Measurements from ENCODE around the gene MLST8.
A peak's percentile ranks its signal among the peaks of the same experiment; 100 is the strongest.

MLST8 gene

DNA sequence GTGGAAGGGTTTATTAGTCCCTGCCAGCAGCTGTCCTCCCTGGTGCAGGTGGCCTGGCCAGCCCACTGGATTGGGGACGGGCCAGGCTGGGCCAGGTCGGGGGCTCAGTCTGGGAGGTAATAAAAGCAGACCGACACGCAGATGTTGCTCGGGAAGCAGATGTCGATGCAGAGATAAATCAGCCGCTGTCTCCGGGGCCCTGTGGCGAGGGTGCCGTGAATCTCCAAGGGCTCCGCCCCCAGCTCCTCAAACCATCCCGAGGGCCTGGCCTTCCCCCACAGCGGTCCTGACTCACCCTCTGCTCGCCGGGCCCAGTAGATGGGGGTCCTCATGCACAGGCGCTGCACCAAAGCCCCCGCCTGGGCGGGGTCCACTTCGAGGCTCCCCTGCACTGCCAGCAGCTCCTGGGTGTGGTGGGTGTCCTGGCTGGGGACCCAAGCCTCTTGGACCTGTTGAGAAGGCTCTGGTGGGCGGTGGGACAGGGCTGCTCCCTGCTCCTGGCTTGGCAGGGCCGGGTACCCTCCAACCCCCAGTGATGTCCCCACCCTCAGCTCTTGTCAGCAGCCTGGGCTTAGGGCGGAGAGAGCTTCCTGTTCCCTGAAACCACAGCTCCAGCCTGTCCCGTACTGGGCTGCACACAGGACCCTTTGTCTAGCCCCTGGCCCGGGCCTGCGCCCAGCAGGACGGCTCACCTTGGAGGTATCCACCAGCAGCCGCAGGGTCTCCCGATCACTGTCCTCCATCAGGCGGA, 4.2 kb downstream of the MLST8 start:
- no peak for DNase-seq

DNA sequence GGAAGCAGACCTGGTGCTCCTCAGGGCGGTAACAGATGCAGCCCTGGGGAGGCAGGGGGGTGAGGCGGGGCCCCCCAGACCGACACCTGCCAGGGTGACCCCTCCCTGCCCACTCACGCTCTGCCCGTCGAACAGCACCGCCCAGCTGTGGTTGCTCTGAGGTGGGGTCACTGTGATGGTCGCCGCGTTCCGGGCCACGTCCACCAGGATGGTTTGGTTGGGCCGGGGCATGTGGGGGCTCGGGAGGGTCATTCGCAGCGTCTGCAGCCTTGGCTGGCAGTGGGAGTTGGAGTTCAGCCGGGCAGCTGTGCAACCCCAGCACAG, 4.7 kb downstream of the MLST8 start:
- DNase-seq = no peak

DNA sequence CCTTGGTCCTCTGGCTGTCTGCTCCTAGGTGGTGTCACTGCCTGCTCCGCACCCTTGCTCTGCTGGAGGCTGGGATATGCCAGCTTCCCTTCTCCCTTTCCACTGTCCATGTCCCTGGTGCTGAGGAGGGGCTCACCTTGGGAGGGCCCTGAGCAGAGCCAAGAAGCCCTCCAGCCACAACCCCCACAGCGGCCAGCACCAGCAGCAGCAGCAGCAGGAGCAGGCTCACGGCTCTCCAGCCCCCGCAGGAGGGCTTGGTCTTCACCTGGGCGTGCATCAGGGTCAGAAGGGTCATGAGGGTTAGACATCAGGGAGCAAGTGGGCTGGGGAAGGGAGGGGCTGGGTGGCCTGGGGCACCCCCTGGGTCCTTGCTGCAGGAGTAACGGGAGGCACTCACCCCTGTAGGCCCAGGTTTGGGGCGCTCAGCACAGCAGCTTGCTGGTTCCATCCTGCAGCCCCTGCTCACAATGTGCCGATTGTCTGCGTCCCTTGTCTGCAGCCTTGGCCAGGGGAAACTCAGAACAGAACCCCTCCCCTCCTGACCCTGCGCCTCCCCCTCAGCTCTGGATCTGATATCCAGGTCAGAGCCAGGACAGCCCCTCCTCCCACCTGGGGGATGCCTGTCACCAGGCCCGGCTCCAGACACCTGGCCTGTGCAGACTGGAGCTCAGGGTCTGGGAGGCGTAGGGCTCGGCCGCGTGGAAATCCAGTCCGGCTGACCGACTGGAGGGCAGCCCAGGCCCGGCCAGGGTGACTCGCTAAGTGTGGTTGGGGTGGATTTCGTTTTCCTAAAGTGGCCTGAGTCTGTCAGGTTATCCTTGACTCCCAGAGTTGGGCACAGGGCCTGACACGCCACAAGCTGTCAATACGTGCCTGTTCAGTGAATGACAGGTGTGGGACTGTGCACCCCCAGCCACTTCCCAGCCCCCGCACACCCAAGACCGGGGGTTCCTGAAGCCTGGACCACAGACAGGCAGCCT, 5.4 kb downstream of the MLST8 start, which contains the start of gene BRICD5:
TSS of gene BRICD5 (minus strand) at position 478 of the 980 bp plus-strand sequence. CDS start at position 448, 30 bp downstream.
- no peak for DNase-seq

DNA sequence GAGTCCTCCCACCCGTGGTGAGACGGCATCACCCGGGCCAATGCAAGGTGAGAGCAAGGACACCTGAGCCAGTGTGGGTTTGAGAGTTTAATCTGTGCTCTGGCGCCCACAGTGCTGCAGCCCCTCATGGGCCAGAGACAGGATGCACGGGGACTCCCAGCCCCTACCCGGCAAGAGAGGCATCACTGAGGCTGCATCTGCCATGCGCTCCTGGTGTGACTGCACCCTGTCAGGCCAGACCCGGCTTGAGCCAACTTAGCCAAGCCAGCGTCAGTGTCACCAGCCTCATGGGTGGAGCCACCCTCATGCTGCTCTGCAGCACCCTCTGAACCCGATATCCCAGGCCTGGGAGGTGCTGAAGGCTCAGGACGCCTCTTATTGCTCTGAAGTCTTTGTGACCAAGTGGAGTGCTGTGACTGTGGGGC, 6.7 kb downstream of the MLST8 start:
- DNase-seq = no peak

DNA sequence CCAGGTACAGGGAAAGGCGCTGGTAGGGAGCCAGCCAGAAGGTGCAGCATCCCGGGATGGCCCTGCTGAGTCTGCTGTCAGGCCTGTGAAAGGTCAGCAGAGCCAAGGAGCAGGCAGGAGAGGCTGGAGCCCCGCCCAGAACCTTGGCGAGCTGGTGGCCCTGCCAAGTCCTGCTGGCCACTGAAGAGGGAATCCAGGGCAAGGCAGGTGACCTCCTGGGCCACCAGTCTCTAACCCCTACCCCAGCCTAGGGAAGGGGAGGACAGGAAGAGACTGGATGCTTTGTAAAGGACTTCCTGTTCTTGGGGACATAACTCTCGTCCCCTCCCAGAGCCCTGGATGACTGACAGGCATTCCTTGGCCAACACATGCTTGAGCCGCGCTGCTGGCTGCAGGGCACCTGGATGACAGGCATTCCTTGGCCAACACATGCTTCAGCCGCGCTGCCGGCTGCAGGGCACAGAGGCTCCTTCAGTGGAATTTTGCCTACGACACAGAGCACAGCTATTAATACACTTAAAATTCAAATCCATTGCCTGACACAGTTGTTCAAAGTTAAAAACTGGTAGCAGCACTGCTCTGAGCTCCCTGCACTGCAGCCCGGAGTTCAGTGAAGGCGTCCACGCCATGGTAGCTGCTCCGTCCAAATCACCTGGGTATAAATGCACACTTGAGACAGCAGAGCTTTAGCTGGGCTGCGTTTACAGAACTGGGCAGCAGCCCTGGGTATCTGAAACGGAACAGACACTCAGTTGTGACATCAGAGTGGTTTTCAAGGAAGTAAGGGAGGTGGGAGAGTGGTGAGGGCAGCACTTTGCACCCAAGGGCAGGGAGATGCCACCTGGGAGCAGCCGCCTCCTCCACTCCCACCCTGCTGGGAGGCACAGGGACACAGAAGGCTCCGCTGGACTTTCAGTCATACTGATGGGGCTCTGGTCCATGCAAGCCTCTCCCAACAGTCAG, 7.4 kb downstream of the MLST8 start:
- DNase-seq = no peak

DNA sequence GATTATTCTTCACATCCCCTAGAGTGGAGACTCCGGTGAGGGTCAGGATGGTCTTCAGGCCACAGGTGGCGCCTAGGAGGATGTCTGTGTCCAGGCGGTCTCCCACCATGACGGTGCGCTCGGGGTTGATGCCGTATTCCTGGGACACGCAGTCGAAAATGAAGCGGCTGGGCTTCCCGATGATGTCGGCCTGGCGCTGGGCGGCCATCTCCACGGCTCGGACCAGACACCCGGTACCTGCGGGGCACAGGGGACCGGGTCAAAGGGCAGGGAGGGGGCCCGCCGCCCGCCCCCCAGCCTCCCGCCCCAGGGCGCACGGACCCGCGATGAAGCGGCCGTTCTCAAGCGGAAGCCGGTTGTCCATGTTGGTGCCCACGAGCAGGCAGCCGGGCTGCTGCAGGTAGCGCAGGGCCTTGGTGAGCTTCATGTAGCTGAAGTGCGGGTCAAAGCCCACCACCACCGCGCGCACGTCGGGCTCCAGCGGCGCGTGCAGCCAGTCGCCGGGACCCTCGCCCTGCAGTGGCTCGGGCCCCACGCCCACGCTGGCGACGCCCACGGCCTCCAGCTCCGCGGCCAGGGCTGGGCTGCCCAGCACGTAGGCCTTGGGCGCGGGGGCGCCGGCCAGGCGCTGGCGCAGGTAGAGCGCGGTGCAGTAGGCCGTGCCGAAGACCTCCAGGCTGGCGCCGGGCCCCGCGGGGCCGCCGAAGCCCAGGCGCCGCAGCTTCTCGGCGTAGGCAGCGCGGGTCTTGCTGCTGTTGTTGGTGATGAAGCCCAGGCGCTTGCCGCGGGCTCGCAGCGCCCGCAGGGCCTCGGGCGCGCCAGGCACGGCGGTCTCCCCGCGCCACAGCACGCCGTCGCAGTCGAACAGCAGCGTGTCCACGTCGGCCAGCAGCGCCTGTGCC, 8.8 kb downstream of the MLST8 start:
- no peak for DNase-seq

DNA sequence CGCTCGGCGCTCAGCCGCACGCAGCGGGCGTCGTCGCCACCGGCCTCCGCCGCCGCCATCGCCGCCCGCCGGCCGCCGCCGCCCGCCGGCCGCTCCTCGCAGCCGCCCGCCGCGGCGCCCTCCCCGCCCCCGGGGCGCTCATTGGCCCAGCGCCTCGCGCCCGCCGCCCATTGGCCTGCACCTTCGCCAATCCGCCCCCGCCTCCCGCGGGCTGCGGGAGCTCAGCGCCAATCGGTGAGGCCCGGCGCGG, 9.4 kb downstream of the MLST8 start, which contains the start of gene PGP:
TSS of gene PGP (minus strand) at position 122 of the 250 bp plus-strand sequence. CDS start at position 59, 63 bp downstream.
- DNase-seq = no peak

DNA sequence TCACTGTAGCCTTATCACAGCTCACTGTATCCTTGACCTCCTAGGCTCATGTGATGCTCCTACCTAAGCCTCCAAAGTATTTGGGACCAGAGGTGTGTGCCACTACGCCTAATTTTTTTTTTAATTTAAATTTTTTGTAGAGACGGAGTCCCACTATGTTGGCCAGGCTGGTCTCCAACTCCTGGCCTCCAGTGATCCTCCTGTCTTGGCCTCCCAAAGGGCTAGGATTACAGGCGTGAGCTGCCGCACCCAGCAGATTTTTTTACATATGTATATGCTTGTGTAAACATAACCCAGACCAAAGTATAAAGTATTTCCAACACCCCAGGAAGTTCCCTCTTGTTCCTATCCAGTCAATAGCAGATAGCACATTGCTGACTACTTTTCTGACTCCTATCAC, 11.1 kb downstream of the MLST8 start:
- no peak for DNase-seq

DNA sequence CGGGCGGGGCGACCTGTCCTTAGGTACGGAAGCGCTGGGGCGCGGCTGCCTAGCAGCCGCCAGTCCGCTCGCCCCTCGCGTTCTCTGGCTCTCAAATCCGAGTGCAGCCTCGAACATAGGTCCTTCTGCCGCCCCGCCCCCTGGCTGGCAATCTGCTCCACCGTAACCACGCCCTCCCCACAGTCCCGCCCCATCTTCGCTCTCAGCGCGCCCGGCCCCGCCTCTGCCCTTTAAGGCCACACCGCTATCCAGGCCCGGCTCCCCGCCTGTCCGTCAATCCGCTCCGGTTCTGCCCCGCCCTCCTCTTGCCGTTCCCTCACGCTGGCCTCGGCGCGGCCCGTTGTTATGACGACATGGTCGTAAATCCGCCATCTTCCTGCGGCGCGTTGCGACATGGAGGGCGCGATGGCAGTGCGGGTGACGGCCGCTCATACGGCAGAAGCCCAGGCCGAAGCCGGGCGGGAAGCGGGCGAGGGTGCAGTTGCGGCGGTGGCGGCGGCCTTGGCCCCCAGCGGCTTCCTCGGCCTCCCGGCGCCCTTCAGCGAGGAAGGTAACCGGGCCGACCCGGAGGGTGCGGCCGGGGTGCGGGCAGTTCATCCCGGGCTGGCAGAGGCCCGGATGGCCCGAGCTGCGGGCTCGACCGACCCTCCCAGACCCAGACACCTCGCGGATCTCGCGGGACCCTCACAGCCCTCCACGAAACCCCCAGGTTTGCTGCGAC, 18.1 kb downstream of the MLST8 start, which contains the start of gene E4F1:
TSS of gene E4F1 (plus strand) at position 371 of the 721 bp plus-strand sequence. CDS start at position 394, 23 bp downstream.
- peak; percentile 97 for DNase-seq

DNA sequence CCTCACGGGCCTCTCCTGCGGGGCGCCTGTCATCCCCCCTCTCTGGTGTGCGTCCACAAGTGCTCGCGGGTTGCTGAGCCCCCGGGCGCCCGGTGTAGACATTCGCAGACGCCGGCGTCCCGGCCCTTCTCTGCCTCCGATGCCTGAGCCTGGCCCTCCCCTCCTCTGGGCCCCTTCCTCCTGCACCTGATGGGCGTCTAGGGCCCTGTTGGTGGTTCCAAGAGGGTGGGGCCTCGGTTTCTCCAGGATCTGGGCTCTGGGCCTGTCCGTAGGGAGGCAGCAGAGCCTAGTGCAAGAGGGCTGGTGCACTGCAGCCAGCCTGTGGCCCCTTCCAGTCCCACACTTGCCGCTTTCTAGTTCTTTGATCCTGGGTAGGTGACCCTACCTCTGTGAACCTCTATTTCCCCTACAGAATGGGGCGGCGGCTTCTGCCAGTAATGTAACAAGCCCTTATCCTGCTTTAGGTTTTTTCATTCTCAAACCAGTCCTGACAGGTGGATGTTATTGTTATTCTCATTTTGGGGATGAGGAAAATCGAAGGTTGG, 18.8 kb downstream of the MLST8 start:
- no peak for DNase-seq

DNA sequence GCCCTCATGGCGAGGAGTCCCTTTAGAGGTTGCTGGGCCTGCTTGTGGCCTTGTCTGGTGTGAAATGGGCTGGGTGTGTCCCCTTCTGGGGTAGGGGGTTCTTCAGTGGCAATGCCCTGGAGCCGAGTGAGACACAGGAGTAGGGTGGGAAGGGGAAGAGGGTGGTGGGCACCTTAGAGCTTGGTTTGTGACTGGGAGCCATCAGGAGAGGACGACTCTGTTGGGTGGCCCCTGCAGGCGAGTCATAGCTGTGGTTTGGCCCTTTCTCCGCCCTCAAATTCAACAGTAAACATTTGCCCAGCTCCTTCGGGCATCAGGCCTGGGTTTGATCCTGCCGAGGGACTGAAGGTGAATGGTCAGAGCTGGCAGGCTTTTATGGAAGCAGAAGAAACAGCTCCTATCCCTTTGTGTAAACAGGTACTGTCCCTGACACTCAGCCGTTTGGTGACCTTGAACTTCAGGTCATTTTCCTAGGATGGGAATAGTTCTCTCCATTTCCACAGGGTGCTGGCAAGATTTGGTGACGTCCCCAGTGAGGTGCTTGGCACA, 21.1 kb downstream of the MLST8 start:
- DNase-seq = no peak

DNA sequence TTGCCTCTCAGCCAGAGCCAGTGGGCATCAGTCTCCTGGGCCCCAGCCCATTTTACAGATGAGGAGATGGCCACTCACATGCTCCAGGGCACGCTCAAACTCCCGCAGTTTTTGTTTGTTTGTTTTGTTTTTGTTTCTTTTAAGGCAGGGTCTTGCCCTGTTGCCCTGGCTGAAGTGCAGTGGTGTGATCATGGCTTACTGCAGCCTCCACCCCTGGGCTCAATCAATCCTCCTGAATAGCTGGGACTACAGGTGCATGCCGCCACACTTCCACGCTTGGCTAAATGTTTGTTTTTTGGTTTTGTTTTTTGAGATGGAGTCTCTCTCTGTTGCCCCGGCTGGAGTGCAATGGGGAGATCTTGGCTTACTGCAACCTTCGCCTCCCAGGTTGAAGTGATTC, 21.7 kb downstream of the MLST8 start:
- DNase-seq = no peak

DNA sequence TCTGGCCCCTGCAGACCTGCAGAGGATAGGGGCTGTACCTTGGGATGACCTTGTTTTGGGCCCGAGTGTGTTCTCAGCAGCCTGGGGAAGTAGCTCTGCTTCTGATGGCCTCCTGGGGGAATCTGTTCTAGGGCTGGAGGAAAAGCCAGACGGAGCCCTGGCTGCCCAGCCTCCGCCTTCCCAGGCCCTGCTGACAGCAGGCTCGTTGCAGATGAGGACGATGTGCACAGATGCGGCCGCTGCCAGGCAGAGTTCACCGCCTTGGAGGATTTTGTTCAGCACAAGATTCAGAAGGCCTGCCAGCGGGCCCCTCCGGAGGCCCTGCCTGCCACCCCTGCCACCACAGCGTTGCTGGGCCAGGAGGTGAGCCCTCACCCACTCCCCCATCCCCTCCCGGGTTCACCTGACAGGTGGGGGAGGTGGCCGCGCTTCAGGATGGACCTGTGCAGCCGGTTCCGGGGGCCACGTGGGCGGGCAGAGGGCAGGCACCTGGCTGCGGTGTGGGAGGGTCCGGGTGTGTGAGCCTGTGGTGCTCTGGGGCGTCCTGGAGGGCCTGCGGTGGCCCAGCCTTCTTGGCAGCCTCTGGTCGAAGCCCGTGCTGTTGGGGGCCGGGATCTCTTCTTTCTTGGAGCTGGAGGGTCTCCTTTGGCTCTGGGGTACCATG, 23.0 kb downstream of the MLST8 start:
- no peak for DNase-seq

DNA sequence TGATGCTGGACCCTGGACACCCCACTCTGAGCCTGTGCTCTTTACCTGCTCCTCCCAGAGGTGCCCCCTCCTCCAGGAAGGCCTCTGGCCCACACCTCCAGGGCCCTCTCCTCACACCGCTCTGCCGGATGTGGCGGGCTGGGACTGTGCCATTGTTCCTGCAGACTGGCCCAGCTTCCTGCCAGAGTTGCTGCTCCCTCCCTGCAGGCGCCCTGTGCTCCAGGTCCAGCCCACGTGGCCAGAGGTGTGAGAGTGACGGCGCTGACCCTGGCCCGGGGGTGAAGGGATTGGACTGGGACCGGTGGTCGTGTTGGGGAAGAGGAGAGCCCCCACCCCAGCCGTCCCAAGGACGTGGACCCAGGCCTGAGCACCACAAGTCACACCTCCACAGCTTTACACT, 23.8 kb downstream of the MLST8 start:
- DNase-seq = no peak

DNA sequence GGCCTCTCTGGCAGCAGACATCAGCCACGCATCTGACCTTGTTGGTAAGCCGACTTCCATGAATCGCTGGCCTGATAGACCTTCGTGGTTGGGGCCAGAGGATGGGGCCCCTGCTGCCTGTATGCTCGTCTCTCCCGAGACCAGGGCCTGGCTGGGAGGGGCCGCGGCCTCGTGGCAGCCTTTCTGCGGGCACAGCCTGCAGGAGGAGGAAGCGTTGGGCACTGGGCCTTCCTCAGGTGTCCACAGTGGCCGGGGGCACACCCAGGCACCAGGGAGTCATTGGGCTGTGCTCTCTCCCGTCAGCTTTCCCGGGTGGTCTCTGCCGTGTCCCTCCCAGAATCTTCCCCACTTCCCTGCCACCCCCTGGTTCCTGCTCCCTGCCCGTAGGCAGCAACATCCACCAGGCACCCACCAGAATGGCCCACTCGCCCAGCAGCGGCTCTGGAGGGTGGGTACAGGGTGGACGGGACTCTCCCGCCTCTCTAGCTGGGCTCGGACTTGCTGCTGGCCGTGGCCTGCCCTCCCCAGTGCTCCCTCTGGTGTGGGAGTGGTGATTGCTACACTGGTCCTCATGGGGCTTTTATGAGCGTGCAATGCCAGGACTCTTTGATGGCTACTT, 24.5 kb downstream of the MLST8 start:
- DNase-seq = no peak

DNA sequence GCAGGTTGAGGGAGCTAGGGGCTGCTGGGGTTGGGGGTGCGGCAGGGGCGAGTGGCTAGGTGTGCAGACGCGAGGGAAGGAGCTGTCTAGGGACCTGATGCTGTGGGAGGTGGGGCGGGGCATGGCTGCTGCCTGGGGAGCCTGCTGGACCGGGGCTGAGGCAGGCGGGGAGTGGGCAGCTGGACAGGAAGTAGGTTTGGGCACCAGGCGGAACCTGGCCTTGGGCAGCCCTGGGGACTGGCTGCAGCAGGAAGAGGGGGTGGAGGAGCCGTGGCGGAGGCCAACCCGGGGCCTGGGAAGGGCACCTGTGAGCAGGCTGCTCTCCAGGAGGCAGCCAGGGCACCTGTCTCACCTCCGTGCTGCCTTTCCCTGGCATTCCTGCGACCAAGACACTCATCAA, 25.1 kb downstream of the MLST8 start:
- no peak for DNase-seq

DNA sequence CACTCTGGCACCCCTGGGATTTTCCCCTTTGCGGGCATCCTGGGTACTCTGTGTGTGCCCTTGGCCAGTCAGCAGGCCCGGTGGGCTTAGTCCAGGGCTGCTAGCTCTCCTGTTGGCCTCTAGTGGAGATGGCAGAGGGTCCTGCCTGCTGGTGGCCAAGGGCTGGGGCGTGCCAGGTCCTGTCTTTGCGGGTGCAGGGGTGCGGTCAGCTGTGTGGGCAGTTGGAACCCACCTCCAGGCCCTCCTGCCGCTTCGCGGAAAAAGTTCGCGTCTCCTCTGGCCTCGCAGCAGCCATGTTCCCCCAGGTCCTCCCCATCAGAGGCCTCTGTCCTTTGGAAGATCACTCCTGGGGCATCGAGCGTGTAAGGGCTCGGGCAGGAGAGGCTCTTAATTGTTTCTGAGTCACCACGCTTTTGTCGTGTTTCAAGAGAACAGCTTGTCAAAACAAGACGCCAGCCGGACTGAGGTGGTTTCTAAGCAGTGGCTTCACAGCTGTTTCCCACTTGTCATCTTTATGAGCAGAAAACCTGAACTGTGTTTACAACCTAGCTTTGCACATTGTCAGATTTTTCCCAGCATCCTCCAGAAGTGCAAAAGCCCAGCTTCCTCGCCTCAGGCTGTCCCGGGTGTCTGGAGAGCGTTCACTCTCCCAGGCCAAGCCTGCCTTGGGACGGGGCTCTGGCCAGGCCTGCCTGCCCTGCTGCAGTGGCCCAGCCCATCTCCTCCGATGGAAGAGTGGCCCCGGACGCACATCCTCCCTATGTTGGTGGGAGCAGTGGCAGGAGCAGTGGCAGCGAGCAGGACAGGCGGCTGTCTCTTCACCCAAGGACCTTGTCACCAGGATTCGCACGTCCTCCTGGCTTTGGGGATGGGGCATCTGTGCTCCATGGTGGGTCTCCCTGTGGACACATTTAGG, 26.0 kb downstream of the MLST8 start:
- DNase-seq = no peak

Measured in kidney glomerular epithelial cell (primary cell).